Measurements from ENCODE around the gene JAK1.

The JAK1 gene

GRCh38 chr1:64966158-64966971, at the start of gene JAK1:
Gene JAK1 (minus strand): TSS chr1:64966549. CDS start chr1:64886264, 80,285 bp downstream.
- Histone ChIP-seq H3K4me3 (ENCODE audit: low read length) (peak within 1 kb of the TSS; percentile 96), H3K9ac (ENCODE audit: low read length) (peak within 1 kb of the TSS; percentile 94), H3K27ac (ENCODE audit: low read length) (peak within 1 kb of the TSS; percentile 86), H3K36me3 (replicated peaks; ENCODE audit: insufficient read depth, low read length) (no peaks in the 10 kb centered on the region), H4K20me1 (ENCODE audit: insufficient read depth, low read length) (peaks cover 3% of the 10 kb centered on the region; the same call in 1 of the 2 replicates), H3K79me2 (ENCODE audit: low read length) (peaks cover 48% of the 10 kb centered on the region), H3K9me3 (replicated peaks; ENCODE audit: insufficient read depth, low read length) (no peaks in the 10 kb centered on the region), H3K27me3 (replicated peaks; ENCODE audit: insufficient read depth, low read length) (no peaks in the 10 kb centered on the region), H2AFZ (ENCODE audit: low read length) (peak within 1 kb of the TSS; percentile 82), H3F3A (ENCODE audit: insufficient read depth, low read length) (peaks cover 30% of the 10 kb centered on the region), H3K4me2 (ENCODE audit: low read depth, low read length) (peak within 1 kb of the TSS; percentile 90), H3K9me2 (replicated peaks; ENCODE audit: insufficient read depth, low read length) (no peaks in the 10 kb centered on the region), H3K4me1 (ENCODE audit: low read length) (peaks cover 38% of the 10 kb centered on the region)
- TF ChIP-seq CTCF (IDR thresholded peaks at IDR 0.05; ENCODE audit: low read length) (no peak), EZH2 (optimal IDR thresholded peaks at IDR 0.05; ENCODE audit: low read depth, low read length) (no peak), EZH2phosphoT487 (IDR thresholded peaks at IDR 0.05; ENCODE audit: low read length) (no peak)
- peak; percentile 90 for DNase-seq

GRCh38 chr1:65014321-65014720, 48.0 kb upstream of the JAK1 start:
- no peak for TF ChIP-seq EZH2 (optimal IDR thresholded peaks at IDR 0.05; ENCODE audit: low read depth, low read length)
- no peak for TF ChIP-seq EZH2phosphoT487 (IDR thresholded peaks at IDR 0.05; ENCODE audit: low read length)
- TF ChIP-seq CTCF (IDR thresholded peaks at IDR 0.05; ENCODE audit: low read length) = no peak
- Histone ChIP-seq H3K4me1 (ENCODE audit: low read length) (peaks cover 9% of the 10 kb centered on the region), H3K9me3 (replicated peaks; ENCODE audit: insufficient read depth, low read length) (no peaks in the 10 kb centered on the region), H3K79me2 (ENCODE audit: low read length) (no peaks in the 10 kb centered on the region), H4K20me1 (ENCODE audit: insufficient read depth, low read length) (no peaks in the 10 kb centered on the region), H3K36me3 (replicated peaks; ENCODE audit: insufficient read depth, low read length) (no peaks in the 10 kb centered on the region), H3K27ac (ENCODE audit: low read length) (no peak overlapping the region), H3K9ac (ENCODE audit: low read length) (no peak overlapping the region), H3K9me2 (replicated peaks; ENCODE audit: insufficient read depth, low read length) (no peaks in the 10 kb centered on the region), H3K27me3 (replicated peaks; ENCODE audit: insufficient read depth, low read length) (no peaks in the 10 kb centered on the region), H3K4me2 (ENCODE audit: low read depth, low read length) (no peak overlapping the region), H3K4me3 (ENCODE audit: low read length) (no peak overlapping the region), H3F3A (ENCODE audit: insufficient read depth, low read length) (no peaks in the 10 kb centered on the region), H2AFZ (ENCODE audit: low read length) (no peak overlapping the region)
- DNase-seq = no peak

- H3K4me2 ChIP-seq (ENCODE audit: low read depth, low read length) = no peak overlapping the region
- no peaks in the 10 kb centered on the region for H3K9me2 ChIP-seq (replicated peaks; ENCODE audit: insufficient read depth, low read length)
- no peaks in the 10 kb centered on the region for H3K79me2 ChIP-seq (ENCODE audit: low read length)
- peaks cover 24% of the 10 kb centered on the region for H3K4me1 ChIP-seq (ENCODE audit: low read length)
- no peaks in the 10 kb centered on the region for H4K20me1 ChIP-seq (ENCODE audit: insufficient read depth, low read length)
- DNase-seq = no peak
- no peak overlapping the region for H2AFZ ChIP-seq (ENCODE audit: low read length)
- no peaks in the 10 kb centered on the region for H3K36me3 ChIP-seq (replicated peaks; ENCODE audit: insufficient read depth, low read length)
- H3K27me3 ChIP-seq (replicated peaks; ENCODE audit: insufficient read depth, low read length) = no peaks in the 10 kb centered on the region
- H3F3A ChIP-seq (ENCODE audit: insufficient read depth, low read length) = no peaks in the 10 kb centered on the region; the same call in 1 of the 2 replicates
- H3K9ac ChIP-seq (ENCODE audit: low read length) = no peak overlapping the region
- H3K4me3 ChIP-seq (ENCODE audit: low read length) = no peak overlapping the region
- H3K27ac ChIP-seq (ENCODE audit: low read length) = no peak overlapping the region
- H3K9me3 ChIP-seq (replicated peaks; ENCODE audit: insufficient read depth, low read length) = no peaks in the 10 kb centered on the region
- TF ChIP-seq CTCF (IDR thresholded peaks at IDR 0.05; ENCODE audit: low read length) = no peak
- TF ChIP-seq EZH2phosphoT487 (IDR thresholded peaks at IDR 0.05; ENCODE audit: low read length) = no peak
- no peak for TF ChIP-seq EZH2 (optimal IDR thresholded peaks at IDR 0.05; ENCODE audit: low read depth, low read length)
Observed at GRCh38 chr1:65011983-65012382, 45.6 kb upstream of the JAK1 start.

Data from MM.1S (cell line).